DND-41 (cell line): ENCODE data around the gene PTMS.

Experiments
- CTCF ChIP-seq: IDR thresholded peaks from 2 replicates; pipeline ENCODE4 v1.5.1; 2012; ENCODE audit warnings: borderline replicate concordance, low read length, moderate library complexity, mild to moderate bottlenecking; ENCODE audit not compliant: poor library complexity, severe bottlenecking; ENCODE audit errors: extremely low read depth
- EZH2 ChIP-seq: IDR thresholded peaks from 3 replicates; pipeline ENCODE4 v1.6.1; 2012; ENCODE audit warnings: borderline replicate concordance, low read depth, mild to moderate bottlenecking, moderate library complexity, low read length, inconsistent platforms; ENCODE audit not compliant: severe bottlenecking

GRCh38 chr12:6791931-6792520 is 25.9 kb downstream of the PTMS start:
- TF ChIP-seq CTCF (no peak), EZH2 (no peak)
